ENCODE measurements around the gene HIF1AN.
A peak's percentile ranks its signal among the peaks of the same experiment; 100 is the strongest.

Gene HIF1AN
- total RNA-seq, result 76.4 to 106 (median 97.6) reads per million in 3 experiments

DNA sequence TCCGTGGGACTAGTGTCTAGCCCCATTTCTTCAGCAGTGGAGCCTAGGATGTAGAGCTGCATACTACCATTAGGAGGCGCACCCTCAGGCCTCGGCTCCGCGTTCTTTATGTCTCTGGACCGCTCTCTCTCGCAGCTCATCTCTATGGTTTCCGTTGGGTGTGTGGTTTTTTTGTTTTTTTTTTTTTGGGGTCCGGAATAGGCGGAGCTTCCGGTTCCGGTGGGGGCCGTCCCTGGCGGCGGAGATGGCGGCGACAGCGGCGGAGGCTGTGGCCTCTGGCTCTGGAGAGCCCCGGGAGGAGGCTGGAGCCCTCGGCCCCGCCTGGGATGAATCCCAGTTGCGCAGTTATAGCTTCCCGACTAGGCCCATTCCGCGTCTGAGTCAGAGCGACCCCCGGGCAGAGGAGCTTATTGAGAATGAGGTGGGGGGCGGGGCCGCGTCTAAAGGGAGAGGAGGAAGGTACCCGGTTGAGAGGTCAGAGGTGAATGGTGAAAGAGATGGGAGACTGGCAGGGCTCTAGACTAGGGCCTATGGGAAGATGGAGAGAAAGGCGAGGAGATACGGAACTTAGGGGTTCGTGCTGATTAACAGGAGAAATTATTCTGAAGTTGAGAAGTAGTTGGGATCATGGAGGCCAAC, at the start of gene HIF1AN:
HIF1AN (plus strand) TSS at position 229 of the 639 bp plus-strand sequence; CDS start at position 245, 16 bp downstream.
- DNase-seq, result peak; percentile 91

DNA sequence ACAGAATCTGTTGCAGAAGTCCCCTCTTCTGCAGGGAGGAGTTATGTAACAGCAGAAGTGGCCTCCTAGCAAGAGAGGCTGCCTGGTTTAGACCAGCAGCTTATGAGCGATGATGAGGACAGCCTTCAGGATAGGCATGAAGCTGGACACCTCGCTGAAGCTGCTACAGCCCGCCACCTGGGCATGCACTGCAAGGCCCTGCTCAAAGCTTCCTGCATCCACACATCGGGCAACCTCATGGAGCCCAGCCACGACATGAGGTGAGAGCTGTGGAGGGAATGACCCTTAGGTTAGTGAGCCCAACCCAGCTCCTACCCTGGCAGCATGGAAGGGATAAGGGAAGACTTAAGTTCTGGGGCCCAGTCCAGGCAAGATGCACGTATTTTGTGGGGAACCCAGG, 48.2 kb upstream of the HIF1AN start:
- DNase-seq, result no peak

DNA sequence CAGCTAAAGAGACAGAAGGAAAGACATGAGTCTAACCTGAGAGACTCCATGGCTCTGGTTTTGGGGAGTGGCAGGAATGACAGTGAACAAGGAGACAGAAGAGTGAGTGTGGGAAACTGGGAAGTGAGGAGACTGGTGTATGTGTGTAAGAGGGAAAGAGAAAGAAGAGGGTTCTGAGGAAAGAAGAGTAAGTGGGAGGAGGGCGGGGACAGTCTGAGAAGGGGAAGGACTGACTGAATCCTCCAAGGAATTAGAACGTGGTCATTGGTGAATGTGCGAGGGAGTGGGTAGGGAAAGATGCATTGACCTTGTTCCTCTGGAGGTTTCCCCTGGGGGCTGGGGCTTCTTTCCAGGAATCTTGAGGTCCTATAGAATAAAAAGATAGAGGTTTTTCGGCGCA, 46.3 kb upstream of the HIF1AN start:
- no peak for DNase-seq

DNA sequence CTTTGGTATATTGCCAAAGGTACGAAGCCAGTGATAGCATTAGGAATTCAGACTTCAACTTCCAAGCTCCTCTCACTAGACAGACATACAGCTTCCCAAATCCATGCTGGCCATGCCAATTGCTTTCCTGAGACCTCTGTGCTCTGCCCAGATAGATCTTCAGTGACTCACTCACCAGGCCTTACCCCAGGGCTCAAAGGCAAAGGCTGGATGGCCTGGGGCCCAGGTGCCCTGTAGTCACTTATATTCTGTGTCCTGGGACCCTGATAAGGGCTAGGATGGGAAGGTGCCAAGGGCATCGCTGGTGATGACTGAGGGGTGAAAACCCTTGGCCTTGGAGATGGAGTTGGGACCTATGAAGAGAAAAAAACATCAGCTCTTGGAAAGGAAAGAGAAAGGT, 45.2 kb upstream of the HIF1AN start:
- DNase-seq, result no peak

DNA sequence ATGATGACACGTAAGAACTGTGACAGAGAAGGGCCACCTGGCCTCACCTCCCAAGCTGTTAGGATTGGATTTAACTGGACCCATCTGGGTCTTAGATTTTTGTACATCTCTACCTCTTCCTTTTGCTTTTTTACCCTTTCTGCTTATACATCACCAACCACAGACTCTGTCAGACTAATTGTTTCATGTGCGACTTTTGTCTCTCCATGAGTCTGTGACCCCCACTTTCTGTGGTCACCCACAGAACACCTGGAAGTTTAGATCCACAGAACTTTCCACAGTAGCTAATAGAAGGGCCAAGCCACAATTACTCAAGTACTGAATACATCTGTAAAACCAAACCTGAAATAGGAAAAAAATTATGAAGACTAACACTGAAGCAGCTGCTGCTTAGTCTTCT, 39.2 kb upstream of the HIF1AN start:
- DNase-seq, result no peak

DNA sequence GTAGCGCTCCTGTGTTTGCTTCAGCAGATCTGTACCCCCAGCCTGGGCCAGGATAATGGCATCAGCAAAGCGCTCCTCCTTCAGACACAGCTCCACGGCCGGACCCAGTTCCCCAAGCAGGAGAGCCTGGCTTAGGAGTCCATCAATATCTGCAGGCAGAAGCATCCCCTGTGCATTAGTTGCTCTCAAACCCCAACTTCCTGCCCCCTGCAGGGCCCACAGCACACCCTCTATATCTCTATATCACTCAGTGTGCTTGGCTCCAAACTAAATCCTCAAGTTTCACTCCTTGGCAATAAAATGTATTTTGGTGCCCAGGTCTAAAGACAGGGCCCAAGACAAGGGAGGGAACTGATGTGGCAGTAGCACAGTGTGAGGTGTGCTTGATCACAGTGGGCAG, 37.7 kb upstream of the HIF1AN start:
- no peak for DNase-seq

DNA sequence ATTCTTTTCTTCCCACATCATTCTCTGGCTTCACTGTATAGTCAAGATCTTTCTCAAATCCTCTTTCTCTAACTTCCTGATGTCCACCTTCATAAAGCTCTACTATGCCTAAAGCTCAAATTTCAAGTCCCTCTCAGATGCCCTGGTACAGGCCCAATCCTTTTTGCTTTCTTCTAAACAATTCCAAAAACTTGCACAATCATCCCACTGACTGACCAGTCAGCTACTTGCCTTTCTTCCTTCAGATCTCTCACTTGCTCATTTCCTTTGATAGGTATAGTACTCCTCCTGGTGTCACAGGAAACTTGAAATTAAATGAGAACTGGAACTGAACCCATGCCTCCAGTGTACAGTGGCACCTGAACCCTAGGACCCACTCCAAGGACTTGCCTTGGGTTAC, 34.3 kb upstream of the HIF1AN start:
- DNase-seq, result no peak

DNA sequence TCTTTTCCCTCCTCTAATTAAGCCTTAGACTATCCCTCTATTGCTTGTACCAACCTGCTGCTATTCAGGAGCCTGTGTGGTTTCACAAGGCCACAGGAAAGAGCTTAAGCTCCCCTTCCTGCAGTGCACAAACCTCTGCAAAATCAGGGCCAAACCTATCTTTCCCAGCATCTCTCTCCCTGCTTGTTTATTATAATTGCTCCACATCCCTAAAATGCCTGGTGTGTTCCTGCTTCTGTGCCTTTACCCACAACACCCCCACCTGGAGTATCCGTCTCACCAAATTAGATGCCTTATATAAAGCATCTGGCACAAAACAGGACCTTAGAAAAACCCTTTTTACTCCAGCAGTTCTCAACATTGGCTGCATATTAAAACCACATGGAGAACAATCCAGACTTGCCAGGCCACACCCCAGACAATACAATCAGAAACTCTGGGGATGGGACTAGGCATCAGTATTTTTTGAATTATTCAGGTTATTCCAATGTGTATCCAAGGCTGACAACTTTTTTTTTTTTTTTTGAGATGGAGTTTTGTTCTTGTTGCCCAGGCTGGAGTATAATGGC, 32.7 kb upstream of the HIF1AN start:
- no peak for DNase-seq

DNA sequence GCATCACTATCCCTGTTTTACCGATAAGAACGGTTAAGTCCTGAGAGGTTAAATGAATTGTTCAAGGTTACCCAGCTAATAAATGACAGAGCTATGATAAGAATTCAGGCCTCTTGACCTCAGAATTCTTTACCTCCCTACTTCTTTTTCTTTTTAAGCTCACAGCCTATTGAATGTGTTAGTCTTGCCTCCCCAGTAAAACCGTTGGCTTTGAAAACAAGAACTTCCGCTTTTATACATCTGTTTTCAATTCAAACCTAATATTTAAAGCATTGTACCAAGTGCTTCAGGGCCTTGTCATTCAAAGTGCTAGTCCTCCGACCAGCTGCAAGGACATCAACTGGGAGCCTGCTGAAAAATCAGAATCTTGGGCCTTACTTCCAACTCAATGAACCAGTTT, 31.6 kb upstream of the HIF1AN start:
- DNase-seq, result no peak

DNA sequence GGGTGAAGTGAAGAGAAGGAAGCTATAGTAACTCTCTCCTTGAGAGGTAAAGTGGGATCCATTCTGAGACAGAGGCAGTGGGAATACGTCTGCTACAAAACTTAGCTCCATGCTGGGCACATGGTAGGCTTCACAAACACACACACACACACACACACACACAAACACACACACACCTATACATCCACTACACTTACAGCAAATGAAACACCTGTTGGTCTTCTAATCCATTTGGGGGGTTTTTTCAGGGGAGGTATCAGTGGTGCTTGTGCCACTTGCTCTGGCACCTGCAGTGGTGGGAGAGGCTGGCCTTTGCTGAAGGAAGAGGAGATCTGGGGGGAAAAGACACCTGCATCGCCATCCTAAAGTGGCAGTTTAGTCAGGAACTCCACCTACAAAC, 30.6 kb upstream of the HIF1AN start:
- DNase-seq, result no peak

DNA sequence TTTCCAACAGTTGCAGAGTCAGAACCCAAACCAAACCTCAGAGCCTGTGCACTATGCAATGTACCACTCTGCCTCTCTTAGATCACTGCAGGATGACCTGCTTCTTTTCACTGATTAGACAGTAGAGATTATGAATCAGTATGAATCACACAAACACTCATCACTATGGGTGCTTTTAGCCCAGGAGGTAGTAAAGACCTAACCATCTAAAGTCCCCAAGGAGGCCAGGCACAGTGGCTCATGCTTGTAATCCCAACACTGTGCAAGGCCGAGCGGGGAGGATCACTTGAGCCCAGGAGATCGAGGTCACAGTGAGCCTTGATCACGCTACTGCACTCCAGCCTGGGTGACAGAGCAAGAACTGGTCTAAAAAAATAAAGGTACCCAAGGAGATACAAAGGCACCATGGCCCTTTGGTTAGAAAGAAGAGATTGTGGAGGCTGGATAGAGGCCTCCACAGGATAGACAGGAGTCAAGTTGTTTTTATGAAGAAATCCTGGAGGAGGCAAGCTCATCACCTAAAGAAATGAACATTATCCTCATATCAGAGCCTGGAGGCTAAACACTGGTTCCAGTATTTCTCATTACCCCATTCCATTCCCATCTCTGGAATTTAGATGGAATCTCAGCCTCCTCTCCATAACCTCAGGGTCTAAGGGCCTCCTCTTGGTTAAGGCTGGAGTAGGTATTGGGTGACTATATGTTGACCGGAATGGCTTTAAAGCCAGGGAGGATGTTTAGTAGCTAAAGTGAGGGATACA, 29.0 kb upstream of the HIF1AN start:
- no peak for DNase-seq

DNA sequence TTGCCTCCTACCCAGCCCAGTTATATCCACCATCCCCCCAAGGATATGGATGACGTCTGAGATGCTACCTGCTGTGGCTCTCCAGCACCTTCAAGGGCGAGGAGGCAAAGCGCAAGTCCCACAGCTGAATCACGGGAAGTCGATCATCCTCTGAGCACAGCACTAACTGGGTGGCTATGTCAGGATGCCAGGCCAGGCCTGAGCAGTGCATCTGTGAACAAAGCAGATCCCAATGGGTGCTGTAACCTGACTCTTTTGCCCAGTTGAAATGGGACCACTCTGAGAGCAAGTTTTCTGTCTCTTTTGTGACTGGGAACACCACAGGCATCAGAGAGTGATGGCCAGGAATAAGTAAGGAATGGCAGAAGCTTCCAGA, 28.4 kb upstream of the HIF1AN start:
- no peak for DNase-seq

DNA sequence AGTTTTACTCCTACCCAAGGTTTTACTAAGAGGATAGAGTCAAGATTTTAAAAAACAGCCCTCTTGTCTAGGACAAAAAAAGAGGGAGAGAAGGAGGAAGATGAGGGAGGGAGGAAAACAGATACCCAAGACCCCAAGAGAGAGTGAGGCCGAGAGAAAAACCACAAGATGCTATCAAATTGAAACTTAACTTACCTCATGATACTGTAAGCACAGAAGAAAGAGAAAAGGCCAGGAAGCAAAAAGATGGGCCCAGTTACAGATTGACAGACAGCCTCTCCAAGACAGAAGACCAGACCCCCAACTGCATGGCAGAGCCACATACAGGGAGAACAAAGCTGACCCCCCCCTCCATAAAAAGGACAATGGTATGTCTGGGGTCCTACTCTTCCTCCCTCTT, 27.5 kb upstream of the HIF1AN start:
- no peak for DNase-seq

DNA sequence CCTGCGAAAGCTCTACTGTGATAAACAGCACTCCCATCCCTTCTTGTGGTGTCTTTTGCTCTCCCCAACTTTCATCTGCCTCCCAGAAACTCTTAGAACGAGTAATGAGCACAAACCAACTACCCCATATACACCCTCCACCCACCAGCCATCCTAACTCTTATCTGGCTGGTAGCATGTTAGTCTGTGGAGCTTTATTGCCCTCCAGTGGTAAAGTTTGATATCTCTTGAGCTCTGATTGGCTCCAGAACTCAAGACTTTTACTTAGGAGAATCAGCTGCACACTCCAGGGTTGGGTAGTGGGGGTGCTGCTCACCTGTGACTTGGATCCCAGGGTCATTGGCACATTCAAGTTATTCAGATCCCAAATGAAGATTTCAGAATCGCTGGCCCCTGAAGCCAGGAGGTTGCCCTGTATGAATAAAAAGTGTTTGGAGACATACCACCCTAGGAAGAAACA, 27.0 kb upstream of the HIF1AN start:
- peak; percentile 64 for DNase-seq

DNA sequence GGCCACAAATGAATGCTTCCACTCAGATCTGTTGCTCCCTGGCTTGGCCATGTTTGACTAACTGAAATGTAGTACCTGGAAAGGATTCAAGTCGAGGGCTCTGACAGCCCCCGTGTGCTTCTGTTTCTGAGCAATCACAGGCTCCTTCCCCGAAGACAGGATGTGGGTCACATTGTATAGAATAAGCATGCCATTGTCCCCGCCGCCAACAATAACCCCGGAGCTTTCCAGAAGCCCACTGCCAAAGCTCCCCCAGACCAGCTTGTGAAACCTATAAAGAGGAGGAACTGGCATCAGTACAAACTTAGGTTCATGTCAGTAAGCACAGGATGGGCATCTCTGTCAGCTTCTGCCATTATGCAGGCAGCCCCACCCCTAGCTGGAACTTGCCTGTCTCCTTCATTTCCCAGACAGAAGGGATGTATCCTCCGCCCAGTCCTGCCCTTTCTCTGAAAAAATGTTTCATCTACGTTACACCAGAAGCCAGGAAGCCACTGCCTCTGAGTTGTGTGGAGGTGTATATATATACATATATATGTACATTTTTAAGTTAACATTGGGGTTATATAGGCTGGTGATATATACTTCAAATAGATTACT, 26.4 kb upstream of the HIF1AN start:
- DNase-seq, result peak; percentile 12

DNA sequence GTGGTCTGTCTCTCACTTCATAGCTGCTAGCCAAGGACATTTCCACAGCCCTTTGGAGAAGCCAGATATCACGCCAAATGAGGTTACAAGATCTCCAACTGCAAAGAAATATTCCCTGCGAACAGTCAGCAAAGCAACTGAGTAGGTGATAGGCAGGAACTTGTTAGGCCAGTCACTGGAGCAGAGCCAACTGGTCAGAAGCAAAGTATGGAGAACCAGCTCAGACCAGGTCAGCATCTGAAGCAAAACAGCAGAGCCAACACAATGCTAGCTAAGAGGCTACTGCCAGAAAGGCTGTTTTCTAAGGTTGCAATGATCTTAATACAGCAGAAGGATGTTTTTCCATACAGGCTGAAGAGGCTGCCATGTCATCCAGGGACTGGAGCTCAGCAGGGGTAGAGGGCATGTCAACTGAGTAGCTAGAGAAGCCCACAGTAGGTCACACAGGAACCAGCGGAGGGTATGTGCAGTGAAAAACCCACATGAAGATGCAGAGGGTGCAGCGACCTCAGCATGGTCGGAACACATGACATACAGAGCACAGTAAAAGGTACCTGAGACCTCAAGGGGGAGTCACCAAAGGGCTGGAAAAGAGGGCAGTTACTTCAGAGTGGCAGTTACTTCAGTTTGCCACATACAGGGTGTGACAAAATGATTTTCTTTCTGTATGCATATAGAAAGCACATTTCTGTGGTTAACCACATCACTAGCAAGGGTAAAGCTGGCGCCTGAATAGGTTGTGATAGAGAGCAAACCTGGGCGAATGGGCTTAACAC, 25.0 kb upstream of the HIF1AN start:
- DNase-seq, result peak; percentile 88

DNA sequence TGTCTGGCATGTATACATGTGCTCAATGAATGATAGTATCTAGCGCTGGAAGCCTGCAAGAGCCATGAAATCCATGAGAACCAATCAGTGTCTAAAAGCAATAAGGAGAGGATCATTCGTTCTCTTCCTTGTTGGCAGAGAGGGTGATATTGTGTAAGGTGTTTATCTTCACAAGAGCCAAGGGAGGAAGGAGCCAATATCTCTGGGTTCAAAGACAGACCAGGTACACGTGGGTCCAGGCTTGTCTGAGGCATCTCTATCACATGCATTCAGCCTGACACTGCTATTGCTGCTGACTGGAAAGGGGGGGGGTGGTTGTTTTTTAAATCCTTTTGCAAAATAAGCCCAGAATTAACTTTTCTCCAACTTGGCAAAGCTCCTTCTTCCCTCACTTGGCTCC, 20.1 kb upstream of the HIF1AN start:
- DNase-seq, result no peak

DNA sequence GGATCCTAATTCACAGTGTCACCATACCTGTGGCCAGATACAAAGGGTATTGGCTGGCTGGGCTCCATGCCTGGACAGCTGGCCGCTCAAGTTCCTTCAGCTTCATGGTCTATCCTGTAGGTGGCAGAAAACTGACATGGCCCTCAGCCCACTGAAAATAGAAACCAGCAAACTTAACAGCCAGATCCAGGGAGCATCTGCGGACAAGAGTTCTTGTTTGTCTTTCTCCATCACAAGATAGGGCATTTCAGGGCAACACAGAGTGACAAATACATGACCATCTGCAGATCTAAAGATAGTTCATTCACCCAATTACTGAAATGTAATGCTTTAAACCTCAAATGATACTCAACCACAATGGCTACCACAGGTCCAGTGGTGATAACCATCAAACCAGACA, 18.9 kb upstream of the HIF1AN start:
- DNase-seq, result no peak

DNA sequence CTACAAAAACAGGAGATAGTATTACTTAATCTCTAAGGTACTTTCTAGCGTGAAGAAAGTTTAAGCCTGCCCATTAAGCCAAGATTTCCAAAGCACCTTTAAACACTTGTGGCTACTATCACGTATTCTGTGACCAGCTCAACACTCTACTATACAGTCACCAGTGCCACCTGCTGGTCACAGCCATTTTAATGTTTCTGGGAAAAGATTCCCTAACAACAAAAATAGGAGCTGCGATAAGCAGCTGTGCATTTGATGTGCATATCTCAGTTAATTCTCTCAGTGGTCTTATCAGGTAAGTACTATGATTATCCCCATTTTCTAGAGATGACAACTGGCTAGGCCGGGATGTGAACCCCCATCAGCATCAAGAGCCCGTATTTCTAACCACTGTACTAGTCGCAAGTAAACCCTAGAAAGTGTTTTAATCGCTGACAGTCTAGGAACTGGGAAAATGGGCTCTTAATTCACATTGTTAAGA, 16.9 kb upstream of the HIF1AN start:
- peak; percentile 52 for DNase-seq

DNA sequence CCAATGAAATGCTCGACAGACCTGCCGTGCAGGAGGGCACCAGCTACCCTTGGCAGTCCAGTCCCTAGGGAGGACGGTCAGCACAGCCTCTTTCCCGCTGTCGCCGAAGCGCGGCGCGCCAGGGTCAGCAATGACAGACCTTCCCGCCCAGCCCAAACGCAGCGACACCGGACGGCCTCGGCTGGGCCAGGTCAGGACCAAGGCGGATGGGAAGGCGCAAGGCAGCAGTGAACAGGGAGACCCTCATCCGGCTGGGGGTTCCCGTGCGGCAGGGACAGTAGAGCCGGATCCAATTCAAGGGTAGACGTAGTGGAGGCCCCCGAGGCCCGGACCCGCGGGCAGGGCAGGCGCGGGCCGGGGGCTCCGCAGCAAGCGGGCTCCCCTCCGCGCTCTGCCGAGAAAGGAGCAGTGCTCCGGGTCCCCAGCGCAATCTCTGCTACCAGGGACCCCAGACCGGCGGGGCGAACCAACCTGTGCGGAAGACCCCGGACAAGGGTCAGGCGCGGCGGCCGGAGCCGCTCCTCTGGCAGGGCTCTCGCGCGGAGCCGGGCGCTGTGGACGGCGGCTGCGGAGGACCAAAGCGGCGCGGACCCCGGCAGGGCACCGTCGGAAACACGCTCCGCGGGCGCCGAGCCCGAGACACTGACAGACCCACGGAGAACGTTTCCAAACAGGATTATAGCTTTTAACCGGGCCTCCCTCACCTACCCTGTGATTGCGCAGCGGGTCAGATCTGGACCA, 16.3 kb upstream of the HIF1AN start, which contains the start of gene SEC31B:
SEC31B (minus strand) TSS at position 551 of the 741 bp plus-strand sequence. CDS start 2,909 bp downstream, outside the sequence.
- DNase-seq, result no peak

DNA sequence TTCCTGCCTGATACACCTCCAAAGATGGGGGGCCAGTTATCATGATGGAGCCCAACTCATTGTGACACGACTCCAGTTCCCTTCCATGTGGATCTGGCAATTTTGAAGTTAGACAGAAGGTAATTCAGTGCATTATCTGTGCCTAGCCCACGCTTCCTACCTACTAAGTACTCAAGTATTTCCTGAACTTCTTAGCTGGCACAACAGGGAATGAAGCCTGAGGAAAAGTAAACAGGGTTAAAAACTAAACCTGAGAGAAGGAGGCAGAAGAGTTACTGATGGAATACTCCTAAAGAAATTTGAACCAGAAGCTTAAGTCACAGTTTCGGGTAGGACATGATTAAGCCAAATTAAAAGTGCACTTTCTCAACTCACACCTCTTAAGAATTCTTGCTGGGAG, 14.9 kb upstream of the HIF1AN start:
- DNase-seq, result no peak
